ENCODE results near the gene VGLL4.

Gene VGLL4

GRCh38 chr3:11587766-11588165 lies 55.9 kb downstream of the VGLL4 start:
- Histone ChIP-seq H3K23ac (ENCODE audit: low read length) (no peak overlapping the region), H2BK120ac (ENCODE audit: insufficient read depth, low read length, poor library complexity) (no peak overlapping the region), H3K18ac (ENCODE audit: low read length) (peak overlapping the region; percentile 22), H4K8ac (ENCODE audit: low read depth, low read length) (no peak overlapping the region), H3K79me1 (ENCODE audit: low read length) (peaks cover 17% of the 10 kb centered on the region), H3K9ac (ENCODE audit: low read length) (no peak overlapping the region), H3K4me1 (ENCODE audit: control insufficient read depth in 1 of 2, insufficient read depth in 2 of 2, low read length in 2 of 2) (peaks cover 27 to 40% of the 10 kb centered on the region in 2 experiments), H3K14ac (ENCODE audit: low read length) (no peak overlapping the region), H2BK5ac (ENCODE audit: low read depth, low read length, poor library complexity) (no peak overlapping the region), H3K4ac (ENCODE audit: low read depth, low read length) (peak overlapping the region; percentile 49), H3K4me3 (ENCODE audit: low read depth, low read length) (no peak overlapping the region), H3K9me3 (ENCODE audit: insufficient read depth, low read depth, low read length) (no peaks in the 10 kb centered on the region), H3K36me3 (ENCODE audit: control insufficient read depth in 1 of 2, insufficient read depth in 2 of 2, low read length in 2 of 2) (peaks cover 6 to 8% of the 10 kb centered on the region in 2 experiments), H2AK5ac (ENCODE audit: low read length) (no peak overlapping the region), H4K12ac (ENCODE audit: low read depth, low read length) (no peak overlapping the region), H3K27ac (ENCODE audit: low read depth, low read length) (no peak overlapping the region), H2AFZ (ENCODE audit: insufficient read depth, low read length, poor library complexity) (no peak overlapping the region), H4K91ac (ENCODE audit: low read depth, low read length) (no peak overlapping the region), H3K27me3 (ENCODE audit: insufficient read depth, low read length) (no peaks in the 10 kb centered on the region), H2BK12ac (ENCODE audit: low read length) (no peak overlapping the region), H3K4me2 (ENCODE audit: low read length) (no peak overlapping the region), H3K79me2 (ENCODE audit: control insufficient read depth, insufficient read depth, low read length, poor library complexity) (peaks cover 16% of the 10 kb centered on the region)
- DNase-seq: no peak
- no CpG with 5 or more reads among the region's 12 CpGs for WGBS (ENCODE audit: extremely low coverage, insufficient coverage, insufficient read length)

- H2BK12ac ChIP-seq (ENCODE audit: low read length): no peak overlapping the region
- no peak overlapping the region for H2BK5ac ChIP-seq (ENCODE audit: low read depth, low read length, poor library complexity)
- H3K9ac ChIP-seq (ENCODE audit: low read length): no peak overlapping the region
- H3K9me3 ChIP-seq (ENCODE audit: insufficient read depth, low read depth, low read length): no peaks in the 10 kb centered on the region
- WGBS (ENCODE audit: extremely low coverage, insufficient coverage, insufficient read length): no CpG with 5 or more reads among the region's 4 CpGs
- no peak overlapping the region for H3K4me2 ChIP-seq (ENCODE audit: low read length)
- H3K23ac ChIP-seq (ENCODE audit: low read length): no peak overlapping the region
- H3K79me2 ChIP-seq (ENCODE audit: control insufficient read depth, insufficient read depth, low read length, poor library complexity): peaks cover 13% of the 10 kb centered on the region
- no peak overlapping the region for H3K27ac ChIP-seq (ENCODE audit: low read depth, low read length)
- H4K8ac ChIP-seq (ENCODE audit: low read depth, low read length): no peak overlapping the region
- H4K91ac ChIP-seq (ENCODE audit: low read depth, low read length): no peak overlapping the region
- no peaks in the 10 kb centered on the region for H3K27me3 ChIP-seq (ENCODE audit: insufficient read depth, low read length)
- H2BK120ac ChIP-seq (ENCODE audit: insufficient read depth, low read length, poor library complexity): no peak overlapping the region
- no peak overlapping the region for H3K4me3 ChIP-seq (ENCODE audit: low read depth, low read length)
- no peak overlapping the region for H3K14ac ChIP-seq (ENCODE audit: low read length)
- H3K18ac ChIP-seq (ENCODE audit: low read length): no peak overlapping the region
- H3K4me1 ChIP-seq (ENCODE audit: control insufficient read depth in 1 of 2, insufficient read depth in 2 of 2, low read length in 2 of 2): peaks cover 26 to 33% of the 10 kb centered on the region in 2 experiments
- H3K79me1 ChIP-seq (ENCODE audit: low read length): peaks cover 8% of the 10 kb centered on the region
- no peak overlapping the region for H4K12ac ChIP-seq (ENCODE audit: low read depth, low read length)
- no peak for DNase-seq
- no peak overlapping the region for H2AFZ ChIP-seq (ENCODE audit: insufficient read depth, low read length, poor library complexity)
- H2AK5ac ChIP-seq (ENCODE audit: low read length): no peak overlapping the region
- H3K4ac ChIP-seq (ENCODE audit: low read depth, low read length): no peak overlapping the region
- H3K36me3 ChIP-seq (ENCODE audit: control insufficient read depth in 1 of 2, insufficient read depth in 2 of 2, low read length in 2 of 2): peaks cover 6 to 8% of the 10 kb centered on the region in 2 experiments
These were observed 59.1 kb downstream of the VGLL4 start for GRCh38 chr3:11584570-11584969.

GRCh38 chr3:11583638-11584046 lies 60.1 kb downstream of the VGLL4 start:
- H3K36me3 ChIP-seq (ENCODE audit: control insufficient read depth in 1 of 2, insufficient read depth in 2 of 2, low read length in 2 of 2): peaks cover 6 to 8% of the 10 kb centered on the region in 2 experiments
- DNase-seq: no peak
- H2AFZ ChIP-seq (ENCODE audit: insufficient read depth, low read length, poor library complexity): no peak overlapping the region
- H4K91ac ChIP-seq (ENCODE audit: low read depth, low read length): no peak overlapping the region
- H4K8ac ChIP-seq (ENCODE audit: low read depth, low read length): no peak overlapping the region
- H3K79me2 ChIP-seq (ENCODE audit: control insufficient read depth, insufficient read depth, low read length, poor library complexity): peaks cover 10% of the 10 kb centered on the region
- H3K4ac ChIP-seq (ENCODE audit: low read depth, low read length): peak overlapping the region; percentile 58
- peaks cover 19 to 26% of the 10 kb centered on the region in 2 experiments for H3K4me1 ChIP-seq (ENCODE audit: control insufficient read depth in 1 of 2, insufficient read depth in 2 of 2, low read length in 2 of 2)
- H3K4me2 ChIP-seq (ENCODE audit: low read length): no peak overlapping the region
- H3K9me3 ChIP-seq (ENCODE audit: insufficient read depth, low read depth, low read length): no peaks in the 10 kb centered on the region
- H3K9ac ChIP-seq (ENCODE audit: low read length): no peak overlapping the region
- no peak overlapping the region for H2BK120ac ChIP-seq (ENCODE audit: insufficient read depth, low read length, poor library complexity)
- no peak overlapping the region for H3K18ac ChIP-seq (ENCODE audit: low read length)
- no peak overlapping the region for H4K12ac ChIP-seq (ENCODE audit: low read depth, low read length)
- no peaks in the 10 kb centered on the region for H3K27me3 ChIP-seq (ENCODE audit: insufficient read depth, low read length)
- no peak overlapping the region for H3K4me3 ChIP-seq (ENCODE audit: low read depth, low read length)
- H2BK5ac ChIP-seq (ENCODE audit: low read depth, low read length, poor library complexity): no peak overlapping the region
- no peak overlapping the region for H2BK12ac ChIP-seq (ENCODE audit: low read length)
- H3K23ac ChIP-seq (ENCODE audit: low read length): no peak overlapping the region
- H3K27ac ChIP-seq (ENCODE audit: low read depth, low read length): no peak overlapping the region
- no peak overlapping the region for H2AK5ac ChIP-seq (ENCODE audit: low read length)
- no peak overlapping the region for H3K14ac ChIP-seq (ENCODE audit: low read length)
- H3K79me1 ChIP-seq (ENCODE audit: low read length): peaks cover 7% of the 10 kb centered on the region
- WGBS (ENCODE audit: extremely low coverage, insufficient coverage, insufficient read length): no CpG with 5 or more reads among the region's 10 CpGs

DNA sequence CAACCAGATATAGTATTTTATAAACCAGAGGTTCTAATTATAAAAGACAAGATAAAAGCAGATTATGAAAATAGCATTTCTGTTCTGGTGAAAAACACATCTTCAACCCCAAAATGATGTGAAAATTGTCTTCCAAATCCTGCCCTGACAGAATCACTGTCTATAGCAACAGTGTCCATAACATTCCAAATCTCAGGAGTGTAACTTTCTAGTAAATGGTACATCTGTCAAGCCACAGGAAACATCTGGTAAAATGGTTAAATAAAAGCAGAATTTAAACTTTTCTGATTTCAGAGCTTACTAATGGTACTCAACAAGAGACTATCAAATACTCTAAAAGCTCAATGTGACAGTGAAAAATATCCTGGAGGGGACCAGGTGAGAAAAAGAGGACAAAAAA lies 60.5 kb downstream of the VGLL4 start:
- Histone ChIP-seq H2AK5ac (ENCODE audit: low read length) (no peak overlapping the region), H3K14ac (ENCODE audit: low read length) (no peak overlapping the region), H4K8ac (ENCODE audit: low read depth, low read length) (no peak overlapping the region), H2BK12ac (ENCODE audit: low read length) (no peak overlapping the region), H2BK120ac (ENCODE audit: insufficient read depth, low read length, poor library complexity) (no peak overlapping the region), H3K27me3 (ENCODE audit: insufficient read depth, low read length) (no peaks in the 10 kb centered on the region), H3K36me3 (ENCODE audit: control insufficient read depth in 1 of 2, insufficient read depth in 2 of 2, low read length in 2 of 2) (peaks cover 3 to 7% of the 10 kb centered on the region in 2 experiments), H3K79me1 (ENCODE audit: low read length) (peaks cover 5% of the 10 kb centered on the region), H3K18ac (ENCODE audit: low read length) (no peak overlapping the region), H3K79me2 (ENCODE audit: control insufficient read depth, insufficient read depth, low read length, poor library complexity) (peaks cover 7% of the 10 kb centered on the region), H2BK5ac (ENCODE audit: low read depth, low read length, poor library complexity) (no peak overlapping the region), H2AFZ (ENCODE audit: insufficient read depth, low read length, poor library complexity) (no peak overlapping the region), H3K4me2 (ENCODE audit: low read length) (no peak overlapping the region), H3K4me3 (ENCODE audit: low read depth, low read length) (no peak overlapping the region), H3K9me3 (ENCODE audit: insufficient read depth, low read depth, low read length) (no peaks in the 10 kb centered on the region), H3K23ac (ENCODE audit: low read length) (no peak overlapping the region), H4K12ac (ENCODE audit: low read depth, low read length) (no peak overlapping the region), H3K4ac (ENCODE audit: low read depth, low read length) (no peak overlapping the region), H4K91ac (ENCODE audit: low read depth, low read length) (no peak overlapping the region), H3K27ac (ENCODE audit: low read depth, low read length) (no peak overlapping the region), H3K4me1 (ENCODE audit: control insufficient read depth in 1 of 2, insufficient read depth in 2 of 2, low read length in 2 of 2) (peaks cover 19 to 22% of the 10 kb centered on the region in 2 experiments), H3K9ac (ENCODE audit: low read length) (no peak overlapping the region)
- DNase-seq: no peak
